Thoracic aorta (tissue), 2 donors: ENCODE data around the gene SCGB1D2. TPM values are rescaled to one million over a fixed set of nuclear protein-coding genes. Genes with fewer than 3 reads are reported as not detected.

ENCODE experiments used
- ATAC-seq: fragments of 150-250 bp; one replicate; pipeline ENCODE4 v1.8.0; 2017; ENCODE audit warnings: low read depth; ENCODE audit not compliant: insufficient number of reproducible peaks, low FRiP score
- DNase-seq: peaks from one replicate; pipeline ENCODE4 v3.0.0-alpha.2; 2020; ENCODE audit warnings: low spot score
- H3K27ac ChIP-seq, 2 donors: fragments of 200-600 bp; sonication (generic); 1 replicate in 1 of 2; 2 replicates in 1 of 2; pipeline ENCODE4 v1.5.1; 2016; ENCODE audit warnings: mild to moderate bottlenecking in 2 of 2, moderate library complexity in 2 of 2
- H3K27me3 ChIP-seq: fragments of 200-600 bp; sonication (generic); replicated peaks from 2 replicates; pipeline ENCODE4 v1.6.0; 2016; ENCODE audit warnings: mild to moderate bottlenecking; ENCODE audit not compliant: insufficient read depth
- H3K36me3 ChIP-seq: fragments of 200-600 bp; sonication (generic); one replicate; pipeline ENCODE4 v1.5.1; 2016
- H3K4me1 ChIP-seq, 2 donors: fragments of 200-600 bp; sonication (generic); 1 replicate in 1 of 2; 2 replicates in 1 of 2; pipeline versions ENCODE4 v1.5.1 to v1.6.0; 2016; ENCODE audit warnings: low read depth in 2 of 2, mild to moderate bottlenecking in 1 of 2; ENCODE audit not compliant: control insufficient read depth in 1 of 2
- H3K4me3 ChIP-seq: fragments of 200-600 bp; sonication (generic); 2 replicates; pipeline ENCODE4 v1.5.1; 2016; ENCODE audit warnings: mild to moderate bottlenecking
- H3K9me3 ChIP-seq: fragments of 200-600 bp; sonication (generic); 2 replicates; pipeline ENCODE4 v1.5.1; 2016
- total RNA-seq, 2 donors: library from RNA; depleted of rRNA; stranded (reverse); fragments of >200 nt; gene quantifications; one replicate each; pipeline versions ENCODE4 v1.1.0 to v1.2.3, GENCODE V29; 2016
- TF ChIP-seq, protein P1 (sequence below): fragments of 200-600 bp; sonication (generic); IDR thresholded peaks from one replicate; pipeline ENCODE4 v1.5.1; 2019; ENCODE audit warnings: antibody characterized with exemption

SCGB1D2 gene
- total RNA-seq, 2 donors from 2014 or later, result not detected

DNA sequence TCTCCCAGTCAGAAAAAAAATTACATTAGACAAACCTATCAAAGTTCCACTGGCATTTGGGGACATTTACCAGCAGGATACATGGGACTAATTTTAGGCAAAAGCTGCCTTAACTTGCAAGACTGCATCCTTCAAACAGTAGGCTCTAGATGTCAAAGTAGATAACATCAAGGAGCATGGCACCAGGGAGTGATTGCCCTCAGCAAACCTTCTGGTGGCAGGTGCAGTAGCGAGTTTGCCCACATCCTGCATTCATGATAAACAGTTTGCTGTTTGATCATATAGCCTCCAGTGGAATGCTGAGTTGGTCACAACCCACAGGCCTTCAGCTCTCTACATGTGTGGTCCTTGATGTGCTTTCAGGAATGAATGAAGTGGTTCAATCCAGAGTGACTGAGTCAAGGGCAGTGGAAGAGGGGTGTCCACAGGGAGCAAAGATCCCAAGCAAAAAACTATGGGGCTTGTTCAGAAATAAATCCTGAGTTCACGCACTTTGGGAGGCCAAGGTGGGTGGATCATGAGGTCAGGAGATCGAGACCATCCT, 12.0 kb downstream of the SCGB1D2 start:
- Histone ChIP-seq H3K9me3 (peaks cover 17% of the 10 kb centered on the region), H3K4me3 (no peak overlapping the region), H3K27ac (no peak overlapping the region), H3K27me3 (no peaks in the 10 kb centered on the region), H3K4me1 (no peaks in the 10 kb centered on the region), H3K36me3 (no peaks in the 10 kb centered on the region)
- ATAC-seq, result no peak
- no peak for DNase-seq
- TF ChIP-seq, protein P1, sequence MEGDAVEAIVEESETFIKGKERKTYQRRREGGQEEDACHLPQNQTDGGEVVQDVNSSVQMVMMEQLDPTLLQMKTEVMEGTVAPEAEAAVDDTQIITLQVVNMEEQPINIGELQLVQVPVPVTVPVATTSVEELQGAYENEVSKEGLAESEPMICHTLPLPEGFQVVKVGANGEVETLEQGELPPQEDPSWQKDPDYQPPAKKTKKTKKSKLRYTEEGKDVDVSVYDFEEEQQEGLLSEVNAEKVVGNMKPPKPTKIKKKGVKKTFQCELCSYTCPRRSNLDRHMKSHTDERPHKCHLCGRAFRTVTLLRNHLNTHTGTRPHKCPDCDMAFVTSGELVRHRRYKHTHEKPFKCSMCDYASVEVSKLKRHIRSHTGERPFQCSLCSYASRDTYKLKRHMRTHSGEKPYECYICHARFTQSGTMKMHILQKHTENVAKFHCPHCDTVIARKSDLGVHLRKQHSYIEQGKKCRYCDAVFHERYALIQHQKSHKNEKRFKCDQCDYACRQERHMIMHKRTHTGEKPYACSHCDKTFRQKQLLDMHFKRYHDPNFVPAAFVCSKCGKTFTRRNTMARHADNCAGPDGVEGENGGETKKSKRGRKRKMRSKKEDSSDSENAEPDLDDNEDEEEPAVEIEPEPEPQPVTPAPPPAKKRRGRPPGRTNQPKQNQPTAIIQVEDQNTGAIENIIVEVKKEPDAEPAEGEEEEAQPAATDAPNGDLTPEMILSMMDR, result no peak

DNA sequence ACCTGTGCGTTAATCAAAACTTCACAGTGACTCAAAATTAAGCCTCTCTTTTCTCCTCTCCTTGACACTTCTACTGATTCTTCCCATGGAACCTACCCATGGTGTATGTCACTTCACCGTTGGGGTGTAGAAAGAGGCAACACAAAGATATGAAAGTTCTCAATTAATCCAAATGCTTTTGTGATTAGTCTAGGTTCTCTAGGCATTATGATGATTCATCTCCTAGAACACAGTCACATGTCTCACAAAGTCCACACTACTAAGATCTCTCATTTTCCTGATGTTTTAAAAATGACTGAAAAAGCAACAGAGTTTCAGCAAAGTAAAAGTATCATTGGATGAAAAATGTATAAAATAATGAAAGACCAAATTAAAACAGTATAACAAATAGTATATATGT, 14.2 kb downstream of the SCGB1D2 start:
- Histone ChIP-seq H3K9me3 (peaks cover 13% of the 10 kb centered on the region), H3K27me3 (no peaks in the 10 kb centered on the region), H3K27ac (no peak overlapping the region), H3K36me3 (no peaks in the 10 kb centered on the region), H3K4me3 (no peak overlapping the region), H3K4me1 (no peaks in the 10 kb centered on the region)
- ATAC-seq, result no peak
- DNase-seq, result no peak
- TF ChIP-seq, protein P1, result no peak

DNA sequence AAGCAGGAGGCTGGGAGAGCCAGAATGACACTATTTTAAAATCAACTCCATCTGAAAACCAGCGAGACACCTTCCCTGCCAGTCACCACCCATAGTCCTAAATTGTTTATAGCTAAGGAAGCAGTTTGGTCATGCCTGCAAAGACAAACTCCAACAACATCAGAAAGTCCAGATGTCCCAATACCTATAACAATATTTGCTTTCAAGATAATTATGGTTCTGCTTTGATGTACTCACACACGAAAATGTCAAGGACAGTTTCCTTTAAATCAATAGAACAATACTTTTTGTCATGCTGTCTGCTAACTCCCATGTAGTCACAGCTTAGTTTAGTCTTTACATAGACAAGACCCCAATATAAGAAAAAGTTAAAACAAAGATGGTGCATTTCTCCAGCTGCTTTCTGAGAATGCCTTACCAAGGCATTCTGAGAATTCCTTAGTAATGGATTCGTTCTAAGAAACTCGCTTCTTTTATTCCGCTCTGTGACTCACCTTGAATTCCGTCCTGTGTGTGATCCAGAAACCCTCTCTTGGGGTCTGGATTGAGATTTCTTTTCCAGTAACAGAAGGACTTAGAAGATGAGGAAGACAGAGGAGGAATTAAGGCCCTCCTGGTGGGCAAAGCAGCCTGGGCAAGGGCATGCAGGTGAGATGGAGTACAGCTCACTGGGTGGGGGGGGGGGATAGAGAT, 18.4 kb downstream of the SCGB1D2 start:
- TF ChIP-seq, protein P1, result no peak
- no peaks in the 10 kb centered on the region for H3K9me3 ChIP-seq
- no peaks in the 10 kb centered on the region for H3K27me3 ChIP-seq
- no peak for DNase-seq
- no peaks in the 10 kb centered on the region for H3K36me3 ChIP-seq
- ATAC-seq, result no peak
- H3K4me3 ChIP-seq, result no peak overlapping the region
- H3K27ac ChIP-seq, result no peak overlapping the region
- H3K4me1 ChIP-seq, result no peaks in the 10 kb centered on the region

DNA sequence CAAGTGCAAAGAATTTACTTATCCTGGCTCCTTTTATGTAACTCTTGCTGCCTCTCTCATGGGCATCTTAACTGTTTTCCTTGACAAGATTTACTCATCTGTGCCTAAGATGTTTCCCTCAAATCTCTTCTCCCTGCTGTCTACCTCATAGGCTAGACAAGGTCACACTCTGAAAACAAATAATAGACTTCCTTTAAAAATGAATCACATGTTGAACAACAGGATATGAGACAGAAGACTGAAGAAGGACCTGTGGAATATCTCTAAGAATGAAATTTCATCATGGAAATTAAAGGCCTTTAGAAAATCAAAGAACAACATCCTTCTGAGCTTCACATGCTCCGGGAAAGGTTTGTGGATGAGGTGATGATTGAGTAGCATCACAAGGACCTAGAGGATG, 22.0 kb downstream of the SCGB1D2 start:
- H3K4me1 ChIP-seq, result no peaks in the 10 kb centered on the region
- no peak overlapping the region for H3K4me3 ChIP-seq
- no peaks in the 10 kb centered on the region for H3K9me3 ChIP-seq
- H3K36me3 ChIP-seq, result no peaks in the 10 kb centered on the region
- H3K27ac ChIP-seq, result no peak overlapping the region
- no peak for ATAC-seq
- no peaks in the 10 kb centered on the region for H3K27me3 ChIP-seq
- TF ChIP-seq, protein P1, result no peak
- no peak for DNase-seq

DNA sequence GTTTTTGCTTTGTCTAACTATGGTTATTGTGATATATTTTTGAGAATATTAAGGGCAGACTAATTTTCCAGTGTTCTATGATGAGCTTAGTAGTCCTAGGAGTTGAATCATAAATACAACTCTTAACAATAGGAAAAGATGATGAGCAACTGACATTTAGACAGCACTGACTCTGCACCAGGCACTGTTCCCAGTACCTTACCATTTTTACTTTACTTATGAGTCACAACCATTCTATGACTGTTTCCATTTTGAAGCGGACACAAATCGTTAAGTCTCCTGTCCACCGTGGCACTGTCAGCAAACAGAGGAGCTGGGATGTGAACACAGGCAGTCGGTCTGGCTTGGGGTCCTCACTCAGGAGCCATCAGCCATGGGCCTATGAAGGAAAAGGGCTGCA, 24.5 kb downstream of the SCGB1D2 start:
- TF ChIP-seq, protein P1, result no peak
- no peak overlapping the region for H3K27ac ChIP-seq
- no peaks in the 10 kb centered on the region for H3K9me3 ChIP-seq
- DNase-seq (no peak), ATAC-seq (no peak)
- H3K4me1 ChIP-seq, result no peaks in the 10 kb centered on the region
- H3K36me3 ChIP-seq, result no peaks in the 10 kb centered on the region
- H3K4me3 ChIP-seq, result no peak overlapping the region
- no peaks in the 10 kb centered on the region for H3K27me3 ChIP-seq
